Lower lobe of right lung (tissue), 2 donors: ENCODE data around the gene WLS. TPM values are rescaled to one million over a fixed set of nuclear protein-coding genes. Genes with fewer than 3 reads are reported as not detected.
"Not testable (repeated sequence)": the region's sequence is repeated elsewhere in the genome, so short reads cannot be mapped to it uniquely, and the experiment has no call there.

Experiments used
- ATAC-seq, 2 donors: fragments of 200-7000 bp; cut with Tn5 transposase; one replicate each; pipeline ENCODE4 v1.9.1; 2020 to 2022; ENCODE audit warnings: mild to moderate bottlenecking in 2 of 2, moderate library complexity in 2 of 2
- DNase-seq: peaks from one replicate; pipeline ENCODE4 v3.0.0-alpha.2; 2020
- H3K27ac ChIP-seq: fragments of 200-600 bp; one replicate; pipeline ENCODE4 v1.8.0; 2022
- H3K27me3 ChIP-seq: fragments of 200-600 bp; one replicate; pipeline ENCODE4 v1.8.0; 2022; ENCODE audit warnings: low read depth
- H3K36me3 ChIP-seq: fragments of 200-600 bp; one replicate; pipeline ENCODE4 v1.8.0; 2022; ENCODE audit warnings: mild to moderate bottlenecking
- H3K4me1 ChIP-seq: fragments of 200-600 bp; one replicate; pipeline ENCODE4 v1.8.0; 2022
- H3K4me3 ChIP-seq: fragments of 200-600 bp; one replicate; pipeline ENCODE4 v1.8.0; 2022; ENCODE audit warnings: mild to moderate bottlenecking
- H3K9me3 ChIP-seq: fragments of 200-600 bp; one replicate; pipeline ENCODE4 v1.8.0; 2022
- intact Hi-C: fragments of 100-400 bp; cut with DNase I; formaldehyde crosslinking; loops from one replicate; pipeline ENCODE4 v1.11.0; 2022
- total RNA-seq: library from RNA; stranded (reverse); fragmentation: NEBNext Ultra II Directional; extraction: Animal tissue kit (Norgen Biotek cat#: 25700); gene quantifications from one replicate; pipeline ENCODE4 v1.2.1, GENCODE V29; 2021
- TF ChIP-seq, protein P1 (sequence below): fragments of 200-600 bp; IDR thresholded peaks from one replicate; pipeline ENCODE4 v1.8.0; 2022; ENCODE audit warnings: antibody characterized with exemption, mild to moderate bottlenecking
- donor health status: DM: no; HTN: yes; CAD: no; lungs with severe emphysema.

The WLS gene
- total RNA-seq, 1 donor from 2014 or later = 85.2 TPM

DNA sequence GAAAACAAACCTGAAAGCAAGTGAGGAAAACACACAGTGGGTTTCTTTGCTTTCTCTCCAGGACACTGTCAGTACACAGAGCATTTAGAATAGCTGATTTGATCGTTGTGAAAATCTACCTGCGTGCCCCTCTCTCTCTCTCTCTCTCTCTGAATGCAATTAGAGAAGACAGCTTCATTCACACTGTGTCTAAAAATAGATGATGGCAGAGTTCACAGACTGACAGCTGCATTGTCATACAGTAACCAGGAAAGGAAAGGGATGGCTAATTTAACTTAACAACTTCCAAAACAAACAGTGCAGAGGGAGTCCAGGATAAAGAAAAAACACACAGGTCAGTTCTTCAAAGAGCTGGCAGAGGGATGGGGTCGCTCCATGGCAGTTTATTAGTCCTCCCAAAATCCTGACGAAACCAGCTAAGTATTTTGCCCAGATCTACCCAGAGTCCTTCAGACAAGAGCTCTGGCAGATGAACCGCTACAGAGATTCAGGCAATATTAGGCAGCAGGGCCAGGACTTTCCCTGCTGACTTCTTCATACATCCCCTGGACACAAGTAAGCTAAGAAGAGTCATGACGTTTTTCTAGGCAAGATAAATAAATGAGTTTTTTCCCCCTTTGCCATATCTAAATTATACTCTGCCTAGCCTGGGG is 58.9 kb downstream of the WLS start:
- Histone ChIP-seq H3K27me3 (no peaks in the 10 kb centered on the region), H3K4me1 (peaks cover 46% of the 10 kb centered on the region), H3K36me3 (no peaks in the 10 kb centered on the region), H3K9me3 (no peaks in the 10 kb centered on the region), H3K4me3 (no peak overlapping the region), H3K27ac (peak overlapping the region; percentile 12)
- TF ChIP-seq, protein P1, sequence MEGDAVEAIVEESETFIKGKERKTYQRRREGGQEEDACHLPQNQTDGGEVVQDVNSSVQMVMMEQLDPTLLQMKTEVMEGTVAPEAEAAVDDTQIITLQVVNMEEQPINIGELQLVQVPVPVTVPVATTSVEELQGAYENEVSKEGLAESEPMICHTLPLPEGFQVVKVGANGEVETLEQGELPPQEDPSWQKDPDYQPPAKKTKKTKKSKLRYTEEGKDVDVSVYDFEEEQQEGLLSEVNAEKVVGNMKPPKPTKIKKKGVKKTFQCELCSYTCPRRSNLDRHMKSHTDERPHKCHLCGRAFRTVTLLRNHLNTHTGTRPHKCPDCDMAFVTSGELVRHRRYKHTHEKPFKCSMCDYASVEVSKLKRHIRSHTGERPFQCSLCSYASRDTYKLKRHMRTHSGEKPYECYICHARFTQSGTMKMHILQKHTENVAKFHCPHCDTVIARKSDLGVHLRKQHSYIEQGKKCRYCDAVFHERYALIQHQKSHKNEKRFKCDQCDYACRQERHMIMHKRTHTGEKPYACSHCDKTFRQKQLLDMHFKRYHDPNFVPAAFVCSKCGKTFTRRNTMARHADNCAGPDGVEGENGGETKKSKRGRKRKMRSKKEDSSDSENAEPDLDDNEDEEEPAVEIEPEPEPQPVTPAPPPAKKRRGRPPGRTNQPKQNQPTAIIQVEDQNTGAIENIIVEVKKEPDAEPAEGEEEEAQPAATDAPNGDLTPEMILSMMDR = no peak
- no peak for DNase-seq
- intact Hi-C loops = no loop called here
- peak; percentile 14 to 27 for ATAC-seq

DNA sequence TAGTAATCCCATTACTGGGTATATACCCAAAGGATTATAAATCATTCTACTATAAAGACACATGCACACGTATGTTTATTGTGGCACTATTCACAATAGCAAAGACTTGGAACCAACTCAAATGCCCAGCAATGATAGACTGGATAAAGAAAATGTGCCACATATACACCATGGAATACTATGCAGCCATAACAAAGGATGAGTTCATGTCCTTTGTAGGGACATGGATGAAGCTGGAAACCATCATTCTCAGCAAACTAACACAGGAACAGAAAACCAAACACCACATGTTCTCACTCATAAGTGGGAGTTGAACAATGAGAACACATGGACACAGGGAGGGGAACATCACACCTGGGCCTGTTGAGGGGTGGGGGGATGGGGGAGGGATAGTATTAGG is 60.5 kb downstream of the WLS start:
- H3K27ac ChIP-seq, H3K27me3 ChIP-seq, intact Hi-C loops, H3K4me3 ChIP-seq, DNase-seq, H3K9me3 ChIP-seq, ATAC-seq, H3K36me3 ChIP-seq: not testable (repeated sequence)
- H3K4me1 ChIP-seq = peaks cover 34% of the 10 kb centered on the region

DNA sequence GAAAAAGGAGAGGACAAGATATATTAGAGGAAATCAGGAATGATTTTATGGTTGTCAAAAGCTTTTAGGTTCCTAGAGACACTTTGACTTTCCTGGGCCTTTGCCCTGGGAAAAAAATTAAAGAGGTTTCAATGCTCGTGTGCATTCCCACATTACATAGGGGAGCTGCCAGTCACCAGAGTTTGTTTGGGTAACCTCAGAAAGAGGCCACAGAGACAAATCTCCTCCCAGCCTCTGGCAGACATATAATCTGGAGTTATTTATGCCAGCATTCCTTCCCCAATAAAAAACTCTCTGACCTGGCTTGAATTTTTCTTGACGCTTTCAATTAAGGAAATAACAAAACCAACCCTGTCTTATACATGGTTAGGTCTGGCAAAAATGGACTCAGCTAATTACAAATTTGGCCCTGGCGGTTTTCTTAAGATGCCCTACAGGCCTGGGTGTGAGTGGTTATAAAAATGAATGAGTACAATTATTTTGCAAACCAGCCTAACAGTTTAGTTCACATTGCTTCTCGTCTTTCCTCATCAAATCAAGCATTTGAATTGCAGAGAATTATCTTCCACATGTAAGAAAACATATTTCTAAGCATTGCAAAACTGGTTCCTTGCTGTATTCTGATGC is 63.7 kb downstream of the WLS start:
- Histone ChIP-seq H3K27me3 (no peaks in the 10 kb centered on the region), H3K4me3 (no peak overlapping the region), H3K27ac (no peak overlapping the region), H3K4me1 (peaks cover 5% of the 10 kb centered on the region), H3K9me3 (no peaks in the 10 kb centered on the region), H3K36me3 (no peaks in the 10 kb centered on the region)
- TF ChIP-seq, protein P1 = no peak
- no peak for DNase-seq
- no peak for ATAC-seq
- intact Hi-C loops = no loop called here

DNA sequence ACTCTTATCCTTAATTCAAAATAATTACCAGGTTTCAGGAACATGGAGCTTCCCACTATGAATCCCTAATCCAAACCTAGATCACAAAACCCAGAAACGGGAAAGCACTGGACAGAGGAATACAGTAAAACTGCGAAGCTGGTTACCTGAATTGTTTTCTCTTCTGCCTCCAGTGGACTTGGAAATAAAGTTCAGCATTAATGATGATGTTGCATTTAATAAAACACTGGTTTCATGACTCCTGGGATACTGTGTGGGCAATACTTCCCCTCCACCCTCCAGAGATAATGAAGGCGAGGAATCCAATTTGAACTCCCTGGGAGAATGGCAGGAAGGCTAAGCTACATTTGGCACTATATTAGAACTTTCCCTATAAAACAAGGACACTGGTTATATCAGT is 65.1 kb downstream of the WLS start:
- intact Hi-C loops = no loop called here
- Histone ChIP-seq H3K4me1 (no peaks in the 10 kb centered on the region), H3K27me3 (no peaks in the 10 kb centered on the region), H3K36me3 (peaks cover 10% of the 10 kb centered on the region), H3K9me3 (no peaks in the 10 kb centered on the region), H3K27ac (no peak overlapping the region), H3K4me3 (no peak overlapping the region)
- DNase-seq (no peak), ATAC-seq (no peak)
- TF ChIP-seq, protein P1 = no peak

DNA sequence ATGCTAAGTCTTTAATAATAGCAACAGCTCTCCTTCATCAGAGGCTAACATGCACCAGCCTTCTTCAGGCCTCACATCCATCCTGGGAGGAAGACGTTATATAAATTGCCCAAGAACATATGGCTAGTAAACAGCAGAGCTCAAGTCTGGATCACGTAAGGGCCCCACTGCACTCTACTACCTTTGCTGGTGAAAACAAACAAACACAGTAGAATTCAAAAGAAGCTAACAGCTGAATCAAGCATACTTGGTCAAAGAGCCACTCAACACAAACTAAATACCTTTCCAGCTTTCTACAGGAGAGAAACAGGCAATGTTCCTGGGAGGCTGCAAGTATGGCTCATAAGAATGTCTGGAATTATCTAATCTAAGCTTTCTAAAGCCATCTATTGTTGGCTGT is 66.0 kb downstream of the WLS start:
- H3K9me3 ChIP-seq = no peaks in the 10 kb centered on the region
- ATAC-seq (peak; percentile 61 to 77), DNase-seq (no peak)
- no peak overlapping the region for H3K4me3 ChIP-seq
- H3K27ac ChIP-seq = no peak overlapping the region
- H3K36me3 ChIP-seq = peaks cover 12% of the 10 kb centered on the region
- H3K27me3 ChIP-seq = no peaks in the 10 kb centered on the region
- TF ChIP-seq, protein P1 = no peak
- intact Hi-C loops = no loop called here
- no peaks in the 10 kb centered on the region for H3K4me1 ChIP-seq

DNA sequence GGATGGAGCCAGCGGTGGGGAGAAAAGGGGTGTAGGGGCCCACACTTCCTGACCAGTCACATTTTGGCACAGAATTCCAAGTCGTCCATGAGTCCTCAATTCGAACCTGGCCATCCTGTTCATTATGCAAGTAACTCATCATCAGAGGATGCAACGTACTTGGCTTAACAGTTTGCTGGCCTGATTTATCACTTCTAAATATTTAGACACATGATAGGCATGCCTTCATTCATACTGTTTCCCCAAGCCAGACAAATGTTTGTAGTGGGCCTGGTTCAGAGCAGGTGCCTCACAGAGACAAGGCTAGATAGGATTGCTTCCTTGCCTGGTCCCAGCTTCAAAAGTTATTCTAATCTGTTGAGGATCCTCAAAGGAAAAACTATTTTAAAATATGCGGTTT is 66.7 kb downstream of the WLS start:
- intact Hi-C loops = no loop called here
- H3K4me3 ChIP-seq = no peak overlapping the region
- H3K27me3 ChIP-seq = no peaks in the 10 kb centered on the region
- no peaks in the 10 kb centered on the region for H3K9me3 ChIP-seq
- H3K27ac ChIP-seq = no peak overlapping the region
- TF ChIP-seq, protein P1 = no peak
- no peaks in the 10 kb centered on the region for H3K4me1 ChIP-seq
- ATAC-seq (no peak), DNase-seq (no peak)
- peaks cover 12% of the 10 kb centered on the region for H3K36me3 ChIP-seq
